ENCODE results near the gene PPM1H. TPM values are rescaled to one million over a fixed set of nuclear protein-coding genes. Genes with fewer than 3 reads are reported as not detected.

The PPM1H gene
- total and polyA plus RNA-seq, 10 of the 15 experiments (the other 5 are each of a cell fraction or from before 2014, with no cell fraction given) = 0.11 to 0.83 (median 0.49) TPM

DNA sequence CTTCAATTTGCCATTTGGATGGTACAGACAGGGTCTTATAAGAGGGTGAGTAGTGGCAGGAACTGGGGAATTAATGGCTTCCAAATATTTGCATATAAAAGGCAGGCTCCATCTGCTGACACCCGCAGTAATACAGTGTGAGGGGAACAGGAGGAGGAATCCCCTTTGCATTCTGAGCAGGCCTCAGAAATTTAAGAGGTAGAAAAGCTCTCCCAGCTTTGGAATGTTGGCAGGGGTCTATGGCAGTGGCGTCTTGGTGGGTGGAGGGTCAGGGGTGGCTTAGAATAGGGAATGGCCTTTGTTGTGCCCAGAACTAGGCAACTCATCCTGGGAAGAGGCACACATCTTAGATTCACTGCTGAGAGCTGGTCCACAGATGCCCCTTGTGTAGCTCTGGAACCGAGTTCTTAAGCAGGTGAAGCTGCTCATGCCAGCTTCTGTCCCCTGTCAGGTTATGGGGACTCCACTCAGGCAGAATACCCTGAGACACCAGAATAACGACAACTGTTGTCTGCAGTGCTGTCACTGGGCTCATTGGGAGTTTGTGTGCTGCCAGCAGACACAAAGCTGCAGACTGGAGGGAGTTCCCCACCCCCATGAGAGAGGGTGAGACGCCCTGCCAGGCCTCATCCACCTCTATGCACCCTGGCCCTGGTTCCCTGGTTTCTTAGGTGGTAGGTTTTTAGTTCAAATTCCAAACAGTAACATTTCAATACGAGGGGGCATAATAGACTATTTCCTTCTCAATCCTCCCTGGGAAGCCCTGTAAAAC is 278.2 kb downstream of the PPM1H start (continued):
- TF ChIP-seq, protein P1, sequence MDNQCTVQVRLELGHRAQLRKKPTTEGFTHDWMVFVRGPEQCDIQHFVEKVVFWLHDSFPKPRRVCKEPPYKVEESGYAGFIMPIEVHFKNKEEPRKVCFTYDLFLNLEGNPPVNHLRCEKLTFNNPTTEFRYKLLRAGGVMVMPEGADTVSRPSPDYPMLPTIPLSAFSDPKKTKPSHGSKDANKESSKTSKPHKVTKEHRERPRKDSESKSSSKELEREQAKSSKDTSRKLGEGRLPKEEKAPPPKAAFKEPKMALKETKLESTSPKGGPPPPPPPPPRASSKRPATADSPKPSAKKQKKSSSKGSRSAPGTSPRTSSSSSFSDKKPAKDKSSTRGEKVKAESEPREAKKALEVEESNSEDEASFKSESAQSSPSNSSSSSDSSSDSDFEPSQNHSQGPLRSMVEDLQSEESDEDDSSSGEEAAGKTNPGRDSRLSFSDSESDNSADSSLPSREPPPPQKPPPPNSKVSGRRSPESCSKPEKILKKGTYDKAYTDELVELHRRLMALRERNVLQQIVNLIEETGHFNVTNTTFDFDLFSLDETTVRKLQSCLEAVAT (IDR thresholded peaks at IDR 0.05) = no peak
- no peak for TF ChIP-seq SREBF2 (IDR thresholded peaks at IDR 0.05; ENCODE audit: low read length)

DNA sequence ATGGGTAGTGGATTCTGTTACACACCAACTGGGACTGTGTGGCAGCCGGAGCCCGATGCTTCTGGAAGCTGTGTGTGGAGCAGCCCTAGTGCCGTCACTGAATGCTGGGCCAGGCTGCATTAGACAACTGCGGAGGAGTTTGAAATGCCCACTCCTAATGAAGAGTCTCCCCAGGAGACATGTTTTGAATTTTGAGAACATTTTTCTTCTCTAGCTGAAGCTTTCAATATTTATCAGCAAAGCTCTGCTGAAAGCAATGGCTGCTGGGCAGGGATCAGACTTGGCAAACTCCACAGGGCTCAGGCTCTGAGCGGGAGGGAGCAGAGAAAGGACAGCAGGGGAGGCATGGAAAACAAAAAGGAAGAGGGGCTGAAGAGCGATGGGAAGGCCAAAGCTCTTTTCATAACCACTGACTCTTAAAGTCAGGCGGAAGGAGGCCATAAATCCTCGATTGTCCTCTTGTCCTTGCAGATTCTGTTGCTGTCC is 279.2 kb downstream of the PPM1H start:
- RAD21 ChIA-PET (ENCODE audit: unreplicated experiment) = no interaction called here
- Histone ChIP-seq H3K9ac (ENCODE audit: control insufficient read depth, insufficient read depth, low read length) (no peak overlapping the region), H3K79me2 (ENCODE audit: control insufficient read depth, insufficient read depth, low read length) (no peaks in the 10 kb centered on the region), H3K27me3 (replicated peaks in 1 of 2; ENCODE audit: control insufficient read depth in 2 of 2, insufficient read depth in 2 of 2, low read length in 1 of 2) (no peaks in the 10 kb centered on the region; a peak in 2 of 4 replicates), H3K4me2 (ENCODE audit: control insufficient read depth, insufficient read depth) (no peak overlapping the region), H4K20me1 (ENCODE audit: control insufficient read depth, insufficient read depth) (no peaks in the 10 kb centered on the region), H3K36me3 (ENCODE audit: control insufficient read depth in 2 of 2, insufficient read depth in 2 of 2, low read length in 1 of 2) (no peaks in the 10 kb centered on the region), H3K4me3 (no peak overlapping the region), H3K27ac (ENCODE audit: control insufficient read depth, insufficient read depth) (no peak overlapping the region), H3K9me3 (replicated peaks; ENCODE audit: control insufficient read depth, insufficient read depth, low read length) (no peaks in the 10 kb centered on the region), H3K4me1 (ENCODE audit: control insufficient read depth, insufficient read depth, low read length) (no peaks in the 10 kb centered on the region), H2AFZ (ENCODE audit: control insufficient read depth, low read depth, low read length) (no peak overlapping the region)
- no peak for DNase-seq (ENCODE audit: low read depth, low spot score)
- 83% methylated on average over 8 of the region's 8 CpGs for WGBS (ENCODE audit: insufficient coverage, insufficient replicate concordance, low lambda C conversion rate, missing lambda C conversion rate)
- no peak for ATAC-seq
- in situ Hi-C loops (cut with MboI) (no loop called here), intact Hi-C loops (cut with micrococcal nuclease; ENCODE audit: unreplicated experiment) (no loop called here)
- POLR2A ChIA-PET = no interaction called here
- no TSS peak for BruUV-seq (replicated peaks)
- SMC1A ChIA-PET (ENCODE audit: uncharacterized antibody, unreplicated experiment) = no interaction called here
- FAIRE-seq = no peak
- CTCF ChIA-PET = interaction anchor here (1.4 kb wide), 1 partner anchor 218 kb away, joined by 4 read pairs; no protein-coding TSS in a partner anchor
- TF ChIP-seq, protein P2, sequence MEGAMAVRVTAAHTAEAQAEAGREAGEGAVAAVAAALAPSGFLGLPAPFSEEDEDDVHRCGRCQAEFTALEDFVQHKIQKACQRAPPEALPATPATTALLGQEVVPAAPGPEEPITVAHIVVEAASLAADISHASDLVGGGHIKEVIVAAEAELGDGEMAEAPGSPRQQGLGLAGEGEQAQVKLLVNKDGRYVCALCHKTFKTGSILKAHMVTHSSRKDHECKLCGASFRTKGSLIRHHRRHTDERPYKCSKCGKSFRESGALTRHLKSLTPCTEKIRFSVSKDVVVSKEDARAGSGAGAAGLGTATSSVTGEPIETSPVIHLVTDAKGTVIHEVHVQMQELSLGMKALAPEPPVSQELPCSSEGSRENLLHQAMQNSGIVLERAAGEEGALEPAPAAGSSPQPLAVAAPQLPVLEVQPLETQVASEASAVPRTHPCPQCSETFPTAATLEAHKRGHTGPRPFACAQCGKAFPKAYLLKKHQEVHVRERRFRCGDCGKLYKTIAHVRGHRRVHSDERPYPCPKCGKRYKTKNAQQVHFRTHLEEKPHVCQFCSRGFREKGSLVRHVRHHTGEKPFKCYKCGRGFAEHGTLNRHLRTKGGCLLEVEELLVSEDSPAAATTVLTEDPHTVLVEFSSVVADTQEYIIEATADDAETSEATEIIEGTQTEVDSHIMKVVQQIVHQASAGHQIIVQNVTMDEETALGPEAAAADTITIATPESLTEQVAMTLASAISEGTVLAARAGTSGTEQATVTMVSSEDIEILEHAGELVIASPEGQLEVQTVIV (IDR thresholded peaks at IDR 0.05; ENCODE audit: borderline replicate concordance, partially characterized antibody) = no peak
- TF ChIP-seq, protein P3, sequence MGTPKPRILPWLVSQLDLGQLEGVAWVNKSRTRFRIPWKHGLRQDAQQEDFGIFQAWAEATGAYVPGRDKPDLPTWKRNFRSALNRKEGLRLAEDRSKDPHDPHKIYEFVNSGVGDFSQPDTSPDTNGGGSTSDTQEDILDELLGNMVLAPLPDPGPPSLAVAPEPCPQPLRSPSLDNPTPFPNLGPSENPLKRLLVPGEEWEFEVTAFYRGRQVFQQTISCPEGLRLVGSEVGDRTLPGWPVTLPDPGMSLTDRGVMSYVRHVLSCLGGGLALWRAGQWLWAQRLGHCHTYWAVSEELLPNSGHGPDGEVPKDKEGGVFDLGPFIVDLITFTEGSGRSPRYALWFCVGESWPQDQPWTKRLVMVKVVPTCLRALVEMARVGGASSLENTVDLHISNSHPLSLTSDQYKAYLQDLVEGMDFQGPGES (IDR thresholded peaks at IDR 0.05) = no peak
- TF ChIP-seq MYC (IDR thresholded peaks at IDR 0.05; ENCODE audit: insufficient read depth, insufficient read length, insufficient replicate concordance, low read length, severe bottlenecking) = no peak
- TF ChIP-seq ZZZ3 (IDR thresholded peaks at IDR 0.05; ENCODE audit: control insufficient read depth, insufficient read length, low read depth) = no peak
- TF ChIP-seq YBX1 (IDR thresholded peaks at IDR 0.05) = no peak
- no peak for TF ChIP-seq PAX8 (IDR thresholded peaks at IDR 0.05)
- TF ChIP-seq KAT2A (conservative IDR thresholded peaks at IDR 0.05; ENCODE audit: control insufficient read depth, low read depth, low read length) = no peak
- no peak for TF ChIP-seq IKZF1 (conservative IDR thresholded peaks at IDR 0.05)
- TF ChIP-seq, protein P4, sequence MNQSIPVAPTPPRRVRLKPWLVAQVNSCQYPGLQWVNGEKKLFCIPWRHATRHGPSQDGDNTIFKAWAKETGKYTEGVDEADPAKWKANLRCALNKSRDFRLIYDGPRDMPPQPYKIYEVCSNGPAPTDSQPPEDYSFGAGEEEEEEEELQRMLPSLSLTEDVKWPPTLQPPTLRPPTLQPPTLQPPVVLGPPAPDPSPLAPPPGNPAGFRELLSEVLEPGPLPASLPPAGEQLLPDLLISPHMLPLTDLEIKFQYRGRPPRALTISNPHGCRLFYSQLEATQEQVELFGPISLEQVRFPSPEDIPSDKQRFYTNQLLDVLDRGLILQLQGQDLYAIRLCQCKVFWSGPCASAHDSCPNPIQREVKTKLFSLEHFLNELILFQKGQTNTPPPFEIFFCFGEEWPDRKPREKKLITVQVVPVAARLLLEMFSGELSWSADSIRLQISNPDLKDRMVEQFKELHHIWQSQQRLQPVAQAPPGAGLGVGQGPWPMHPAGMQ (IDR thresholded peaks at IDR 0.05; ENCODE audit: borderline replicate concordance) = no peak
- no peak for TF ChIP-seq ZSCAN29 (IDR thresholded peaks at IDR 0.05)
- TF ChIP-seq TBL1XR1 (IDR thresholded peaks at IDR 0.05; ENCODE audit: low read depth, low read length) = no peak
- TF ChIP-seq STAT1 (conservative IDR thresholded peaks at IDR 0.05) = no peak

All from GM12878 (cell line).